ENCODE results near the gene SPAST. TPM values are rescaled to one million over a fixed set of nuclear protein-coding genes. Genes with fewer than 3 reads are reported as not detected.
"Not testable (repeated sequence)": the region's sequence is repeated elsewhere in the genome, so short reads cannot be mapped to it uniquely, and the experiment has no call there.

The SPAST gene
- total RNA-seq, 2 experiments from 2014 or later, result 18.6 to 19.0 TPM

GRCh38 chr2:32192418-32192817 lies 129.1 kb downstream of the SPAST start:
- Mint-ChIP-seq H3K27me3 (ENCODE audit: low read depth) (no peaks in the 10 kb centered on the region), H3K4me3 (no peak overlapping the region), H3K27ac (no peak overlapping the region), H3K9me3 (ENCODE audit: insufficient read depth) (no peaks in the 10 kb centered on the region), H3K36me3 (ENCODE audit: low read depth) (peaks cover 29% of the 10 kb centered on the region), H3K4me1 (ENCODE audit: low read depth) (peaks cover 19% of the 10 kb centered on the region)
- ChIA-PET CTCF (no interaction called here), POLR2A (no interaction called here)
- DNase-seq (no peak), ATAC-seq (no peak)

DNA sequence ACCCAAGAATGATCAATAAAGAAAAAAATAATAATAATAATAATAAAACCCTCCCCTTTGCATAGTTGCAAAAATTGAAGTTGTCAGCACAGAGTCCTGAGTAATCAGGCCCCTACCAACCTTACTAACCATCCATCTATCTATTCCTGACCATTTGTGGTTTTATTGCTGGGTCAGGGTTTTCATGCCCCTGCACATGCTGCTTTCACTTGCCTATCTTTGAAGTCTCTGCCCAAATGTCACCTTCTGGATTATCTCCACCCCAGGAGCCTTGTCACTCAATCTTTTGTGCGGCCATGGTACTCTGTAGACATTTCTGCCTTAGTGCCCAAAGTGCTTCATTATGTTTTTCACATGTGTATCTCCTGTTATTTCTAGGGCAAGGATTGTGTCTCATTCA lies 137.5 kb downstream of the SPAST start:
- H3K9me3 Mint-ChIP-seq (ENCODE audit: insufficient read depth), result no peaks in the 10 kb centered on the region
- POLR2A ChIA-PET, result no interaction called here

DNA sequence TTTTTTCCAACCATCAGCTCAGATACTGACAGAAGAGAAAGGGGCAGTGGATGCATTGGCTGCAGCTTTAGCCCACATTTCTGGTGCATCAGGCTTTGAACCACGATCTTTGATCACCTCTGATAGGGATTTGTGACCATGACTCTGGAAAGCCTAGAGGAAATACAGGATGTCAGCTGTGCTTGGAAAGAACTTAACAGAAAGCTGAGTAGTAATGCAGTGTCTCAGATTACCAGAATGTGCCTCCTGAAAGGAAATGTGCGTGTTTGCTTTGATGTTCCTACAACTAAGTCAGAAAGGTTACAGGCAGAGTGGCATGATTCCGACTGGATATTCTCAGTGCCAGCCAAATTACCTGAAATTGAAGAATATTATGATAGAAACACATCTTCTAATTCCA lies 140.1 kb downstream of the SPAST start:
- H3K27ac Mint-ChIP-seq; ATAC-seq; DNase-seq; H3K27me3 Mint-ChIP-seq (ENCODE audit: low read depth); H3K9me3 Mint-ChIP-seq (ENCODE audit: insufficient read depth); POLR2A ChIA-PET; H3K4me1 Mint-ChIP-seq (ENCODE audit: low read depth); H3K4me3 Mint-ChIP-seq: not testable (repeated sequence)
- H3K36me3 Mint-ChIP-seq (ENCODE audit: low read depth), result peaks cover 25% of the 10 kb centered on the region
- CTCF ChIA-PET, result interaction anchor here (1.0 kb wide), 1 partner anchor 9 kb away, joined by 3 read pairs; no protein-coding TSS in a partner anchor

More for the DNA sequence above, 137.5 kb downstream of the SPAST start:
- DNase-seq, result no peak
- ATAC-seq, result no peak
- Mint-ChIP-seq H3K27ac (no peak overlapping the region), H3K27me3 (ENCODE audit: low read depth) (no peaks in the 10 kb centered on the region), H3K4me1 (ENCODE audit: low read depth) (no peaks in the 10 kb centered on the region), H3K4me3 (no peak overlapping the region), H3K36me3 (ENCODE audit: low read depth) (peaks cover 28% of the 10 kb centered on the region)
- CTCF ChIA-PET, result no interaction called here

Other genes with a start within 250 kb of the SPAST start
- gene MEMO1, start 52.5 kb upstream of the SPAST start, total RNA-seq, result 10 to 100 TPM; 50.5 to 51.5 TPM
- gene DPY30, start 23.8 kb upstream of the SPAST start, total RNA-seq, result 10 to 100 TPM; 70.0 to 71.3 TPM
- gene SLC30A6, start 102.3 kb downstream of the SPAST start, total RNA-seq, result 10 to 100 TPM; 22.3 TPM
- gene NLRC4, start 201.3 kb downstream of the SPAST start, total RNA-seq, result not detected
- 10 to 100 TPM; 26.5 to 29.2 TPM for gene YIPF4, start 214.3 kb downstream of the SPAST start, total RNA-seq

Measured in activated CD8-positive, alpha-beta T cell treated with anti-CD3 and anti-CD28 coated beads, Interleukin-2, amount 10 ng/mL, durations not matched to agents 7 days and 5 days (primary cell).